Measurements from ENCODE around the gene TRPM4.

TRPM4 gene

DNA sequence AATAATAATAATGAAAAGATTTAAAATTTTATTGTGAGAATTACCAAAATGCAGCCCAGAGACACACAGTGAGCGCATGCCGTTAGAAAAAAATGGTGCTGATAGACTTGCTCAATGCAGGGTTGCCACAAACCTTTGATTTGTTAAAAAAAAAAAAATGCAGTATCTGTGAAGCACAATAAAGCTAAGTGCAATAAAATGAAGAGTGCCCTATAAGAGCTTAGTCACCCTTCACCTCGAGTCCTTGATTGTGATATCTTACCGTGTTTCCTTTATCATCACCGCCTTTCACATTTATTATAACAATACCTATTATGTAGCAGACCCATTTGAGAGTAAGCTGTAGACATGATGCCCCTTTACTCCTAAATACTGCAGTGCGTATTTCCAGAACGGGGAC, 84.2 kb downstream of the TRPM4 start:
- no peak for FAIRE-seq

DNA sequence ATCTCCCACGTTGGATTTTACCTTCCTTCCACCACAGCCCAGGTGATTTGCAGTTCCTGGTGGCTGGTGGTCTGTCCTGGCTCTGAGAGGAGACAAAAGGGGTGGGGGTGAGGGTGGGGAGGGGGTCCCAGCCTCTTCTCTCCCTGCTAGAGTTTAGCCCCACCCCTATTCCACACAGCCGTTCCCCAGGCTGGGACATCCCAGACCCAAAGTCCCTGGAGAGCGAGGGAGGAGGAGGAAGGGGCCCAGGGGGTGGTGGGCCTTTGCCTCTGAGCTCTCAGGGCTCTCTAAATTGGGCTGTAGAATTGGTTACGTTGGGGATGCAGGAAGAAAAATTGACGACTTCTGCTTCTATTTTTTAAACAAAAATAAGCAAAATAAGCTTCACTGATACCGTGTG, 85.5 kb downstream of the TRPM4 start:
- no peak for FAIRE-seq

- no peak for FAIRE-seq
These were observed 86.1 kb downstream of the TRPM4 start for GRCh38 chr19:49243726-49244125.

DNA sequence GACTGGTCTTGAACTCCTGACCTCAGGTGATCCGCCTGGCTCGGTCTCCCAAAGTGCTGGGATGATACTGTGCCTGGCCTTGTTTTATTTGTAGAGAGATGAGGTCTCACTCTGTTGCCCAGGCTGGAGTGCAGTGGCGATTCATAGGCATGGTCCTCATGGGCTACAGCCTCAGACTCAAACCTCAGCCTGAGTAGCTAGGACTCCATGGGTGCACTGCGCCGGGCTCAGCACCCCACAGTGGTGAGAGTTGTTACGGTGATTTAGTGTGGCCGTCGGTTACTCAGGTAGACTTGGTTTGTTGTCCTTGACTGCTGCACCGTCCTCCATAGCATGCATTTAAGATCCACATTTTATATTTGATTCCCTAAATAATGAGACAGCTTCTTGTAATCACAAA, 86.7 kb downstream of the TRPM4 start:
- no peak for FAIRE-seq

GRCh38 chr19:49247676-49248075, 90.1 kb downstream of the TRPM4 start:
- FAIRE-seq, result no peak

DNA sequence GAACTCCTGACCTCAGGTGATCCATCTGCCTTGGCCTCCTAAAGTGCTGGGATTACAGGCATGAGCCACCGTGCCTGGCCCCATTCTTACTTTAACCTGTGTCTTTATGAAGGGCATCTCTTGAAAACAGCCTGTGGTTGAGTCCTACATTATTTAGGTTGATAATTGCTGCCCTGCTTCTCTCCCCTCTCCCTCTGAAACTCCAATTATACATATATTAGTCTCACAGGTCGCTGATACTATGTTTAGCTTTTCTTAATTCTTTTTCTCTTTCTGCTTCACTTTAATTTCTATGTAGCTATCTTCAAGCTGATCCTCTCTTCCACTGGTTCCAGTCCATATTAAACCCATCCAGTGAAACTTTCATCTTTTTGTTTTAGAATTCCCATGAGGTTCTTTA, 92.3 kb downstream of the TRPM4 start:
- no peak for FAIRE-seq

DNA sequence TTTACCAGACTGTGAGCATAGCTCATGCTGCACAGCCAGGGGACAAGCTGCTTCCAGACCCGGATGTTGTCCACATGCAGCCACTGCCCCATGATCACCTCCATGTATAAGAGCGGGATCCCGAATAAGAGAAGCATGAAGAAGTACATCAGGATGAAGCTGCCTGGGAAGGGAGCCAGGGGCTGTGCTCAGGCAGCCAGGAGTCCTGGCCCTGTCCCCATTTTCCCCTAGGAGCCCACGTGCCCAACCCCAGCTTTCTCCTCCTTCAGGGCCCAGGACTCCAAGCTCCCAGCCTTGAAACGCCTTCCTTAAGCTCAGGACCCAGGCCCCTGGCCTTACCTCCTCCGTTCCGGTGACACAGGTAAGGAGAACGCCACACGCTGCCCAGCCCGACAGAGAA, 98.1 kb downstream of the TRPM4 start:
- FAIRE-seq, result no peak

DNA sequence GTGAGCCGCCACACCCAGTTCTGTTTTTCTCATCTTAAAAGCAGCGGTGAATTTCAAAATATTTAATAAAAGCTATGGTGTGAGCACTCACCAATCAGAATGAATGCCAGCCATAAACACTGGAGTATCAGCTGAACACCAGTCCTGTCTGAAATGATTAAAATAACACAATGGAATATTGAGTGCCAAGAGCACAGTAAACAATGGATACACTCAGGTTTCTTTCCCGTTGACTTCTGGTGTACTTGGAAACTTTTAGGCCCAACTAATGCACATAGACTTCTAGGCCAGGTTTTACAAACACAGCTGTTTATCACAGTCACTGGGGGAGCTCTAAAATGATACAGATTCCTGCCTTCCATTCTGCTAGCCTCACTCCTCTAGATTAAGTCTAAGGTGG, 99.1 kb downstream of the TRPM4 start:
- no peak for FAIRE-seq
